Smooth muscle cell (in vitro differentiated cells): ENCODE data around the gene COPE. TPM values are rescaled to one million over a fixed set of nuclear protein-coding genes. Genes with fewer than 3 reads are reported as not detected.

Source experiments
- DNase-seq: peaks from one replicate; lab custom pipeline; 2025; ENCODE audit not compliant: unreplicated experiment; lab: John Stamatoyannopoulos, UW
- H2AFZ ChIP-seq: fragments of 200-600 bp; sonication (generic); 2 replicates; pipeline ENCODE4 v1.6.0; 2016; ENCODE audit warnings: antibody characterized with exemption, low read depth, mild to moderate bottlenecking
- H3F3A ChIP-seq: fragments of 200-600 bp; sonication (generic); 2 replicates; pipeline ENCODE4 v1.6.0; 2017; ENCODE audit warnings: antibody characterized with exemption, low read depth
- H3K27ac ChIP-seq: fragments of 200-600 bp; sonication (generic); 2 replicates; pipeline ENCODE4 v1.5.1; 2016; ENCODE audit warnings: low read depth, mild to moderate bottlenecking
- H3K27me3 ChIP-seq: fragments of 200-600 bp; sonication (generic); 2 replicates; pipeline ENCODE4 v1.6.1; 2016; ENCODE audit warnings: low read depth, mild to moderate bottlenecking
- H3K36me3 ChIP-seq: fragments of 200-600 bp; sonication (generic); 2 replicates; pipeline ENCODE4 v1.5.1; 2016; ENCODE audit warnings: low read depth
- H3K4me1 ChIP-seq: fragments of 200-600 bp; sonication (generic); 2 replicates; pipeline ENCODE4 v1.5.1; 2016; ENCODE audit warnings: low read depth
- H3K4me2 ChIP-seq: fragments of 200-600 bp; sonication (generic); 2 replicates; pipeline ENCODE4 v1.6.0; 2016; ENCODE audit warnings: mild to moderate bottlenecking
- H3K4me3 ChIP-seq: fragments of 200-600 bp; sonication (generic); 2 replicates; pipeline ENCODE4 v1.5.1; 2016; ENCODE audit warnings: mild to moderate bottlenecking
- H3K79me2 ChIP-seq: fragments of 200-600 bp; sonication (generic); 2 replicates; pipeline ENCODE4 v1.6.0; 2016; ENCODE audit warnings: low read depth, mild to moderate bottlenecking
- H3K9ac ChIP-seq: fragments of 200-600 bp; sonication (generic); 2 replicates; pipeline ENCODE4 v1.6.0; 2016; ENCODE audit warnings: low read depth
- H3K9me3 ChIP-seq: fragments of 200-600 bp; sonication (generic); replicated peaks from 2 replicates; pipeline ENCODE4 v1.5.1; 2016; ENCODE audit warnings: low read depth
- H4K20me1 ChIP-seq: fragments of 200-600 bp; sonication (generic); 2 replicates; pipeline ENCODE4 v1.6.0; 2016; ENCODE audit warnings: low read depth
- CTCF ChIP-seq: fragments of 200-600 bp; sonication (generic); IDR thresholded peaks from 2 replicates; pipeline ENCODE4 v1.5.1; 2017; ENCODE audit warnings: borderline replicate concordance, mild to moderate bottlenecking, antibody characterized with exemption; ENCODE audit not compliant: insufficient read depth, poor library complexity, severe bottlenecking
- WGBS: methylation state at CpG from one replicate; pipeline ENCODE4 v1.1.7; 2016; ENCODE audit warnings: low lambda C conversion rate; 5-methylcytosine and 5-hydroxymethylcytosine counted together
- polyA plus RNA-seq: library from polyadenylated mRNA; unstranded; fragments of >200 nt; fragmentation: Nextera tagmentation; extraction: Ambion mirVana; gene quantifications from 2 replicates; pipeline ENCODE4 v1.2.1, GENCODE V29; 2016
- total RNA-seq: library from RNA; depleted of rRNA; stranded (reverse); fragments of >200 nt; gene quantifications from 2 replicates; pipeline ENCODE4 v1.2.3, GENCODE V29; 2014

The COPE gene
- total and polyA plus RNA-seq, 2 experiments from 2014 or later = 236 to 497 TPM

GRCh38 chr19:18964121-18964520 is 44.9 kb upstream of the COPE start:
- no peak overlapping the region for H3K4me2 ChIP-seq
- H3F3A ChIP-seq = no peaks in the 10 kb centered on the region
- no peak overlapping the region for H3K9ac ChIP-seq
- no peaks in the 10 kb centered on the region for H3K36me3 ChIP-seq
- TF ChIP-seq CTCF = no peak
- H3K27me3 ChIP-seq = peaks cover 19% of the 10 kb centered on the region
- H3K4me3 ChIP-seq = no peak overlapping the region
- H3K79me2 ChIP-seq = no peaks in the 10 kb centered on the region
- DNase-seq = no peak
- WGBS = 93% methylated on average over 9 of the region's 9 CpGs
- H2AFZ ChIP-seq = no peak overlapping the region
- H3K9me3 ChIP-seq = no peaks in the 10 kb centered on the region
- H4K20me1 ChIP-seq = no peaks in the 10 kb centered on the region
- no peak overlapping the region for H3K27ac ChIP-seq
- no peaks in the 10 kb centered on the region for H3K4me1 ChIP-seq

GRCh38 chr19:18961767-18962620 is 42.8 kb upstream of the COPE start:
- Histone ChIP-seq H3K4me2 (no peak overlapping the region), H3K27ac (no peak overlapping the region), H3K36me3 (no peaks in the 10 kb centered on the region), H4K20me1 (no peaks in the 10 kb centered on the region), H3K9ac (no peak overlapping the region), H3K4me1 (no peaks in the 10 kb centered on the region), H3F3A (no peaks in the 10 kb centered on the region), H3K27me3 (peaks cover 20% of the 10 kb centered on the region), H2AFZ (no peak overlapping the region), H3K79me2 (no peaks in the 10 kb centered on the region), H3K4me3 (no peak overlapping the region), H3K9me3 (no peaks in the 10 kb centered on the region)
- no peak for DNase-seq
- no peak for TF ChIP-seq CTCF
- WGBS = 43% methylated on average over 17 of the region's 26 CpGs

- H3K27ac ChIP-seq = no peak overlapping the region
- H4K20me1 ChIP-seq = no peaks in the 10 kb centered on the region
- H3K27me3 ChIP-seq = peaks cover 20% of the 10 kb centered on the region
- no peak overlapping the region for H3K4me3 ChIP-seq
- H3K36me3 ChIP-seq = no peaks in the 10 kb centered on the region
- H3K79me2 ChIP-seq = no peaks in the 10 kb centered on the region
- H3K4me2 ChIP-seq = no peak overlapping the region
- 91% methylated on average over 4 of the region's 4 CpGs for WGBS
- H3K9ac ChIP-seq = no peak overlapping the region
- H3F3A ChIP-seq = no peaks in the 10 kb centered on the region
- DNase-seq = no peak
- H3K4me1 ChIP-seq = no peaks in the 10 kb centered on the region
- H2AFZ ChIP-seq = no peak overlapping the region
- no peak for TF ChIP-seq CTCF
- no peaks in the 10 kb centered on the region for H3K9me3 ChIP-seq
Measured at GRCh38 chr19:18960370-18960769, 41.2 kb upstream of the COPE start.

- no peak overlapping the region for H2AFZ ChIP-seq
- H3K27me3 ChIP-seq = peaks cover 5% of the 10 kb centered on the region
- TF ChIP-seq CTCF = no peak
- no peak overlapping the region for H3K4me3 ChIP-seq
- 100% methylated on average over 2 of the region's 2 CpGs for WGBS
- H3F3A ChIP-seq = no peaks in the 10 kb centered on the region
- no peaks in the 10 kb centered on the region for H3K79me2 ChIP-seq
- H3K4me2 ChIP-seq = no peak overlapping the region
- H3K9ac ChIP-seq = no peak overlapping the region
- no peaks in the 10 kb centered on the region for H3K9me3 ChIP-seq
- no peaks in the 10 kb centered on the region for H3K36me3 ChIP-seq
- H3K4me1 ChIP-seq = no peaks in the 10 kb centered on the region
- no peaks in the 10 kb centered on the region for H4K20me1 ChIP-seq
- no peak for DNase-seq
- H3K27ac ChIP-seq = no peak overlapping the region
Measured at GRCh38 chr19:18955042-18955441, 35.9 kb upstream of the COPE start.
